Measurements from ENCODE around the gene CACNA2D3. TPM values are rescaled to one million over a fixed set of nuclear protein-coding genes. Genes with fewer than 3 reads are reported as not detected.

The CACNA2D3 gene
- polyA plus RNA-seq, 1 donor (not counting 4 experiments of a cell fraction or from before 2014, with no cell fraction given) = 0.08 TPM

DNA sequence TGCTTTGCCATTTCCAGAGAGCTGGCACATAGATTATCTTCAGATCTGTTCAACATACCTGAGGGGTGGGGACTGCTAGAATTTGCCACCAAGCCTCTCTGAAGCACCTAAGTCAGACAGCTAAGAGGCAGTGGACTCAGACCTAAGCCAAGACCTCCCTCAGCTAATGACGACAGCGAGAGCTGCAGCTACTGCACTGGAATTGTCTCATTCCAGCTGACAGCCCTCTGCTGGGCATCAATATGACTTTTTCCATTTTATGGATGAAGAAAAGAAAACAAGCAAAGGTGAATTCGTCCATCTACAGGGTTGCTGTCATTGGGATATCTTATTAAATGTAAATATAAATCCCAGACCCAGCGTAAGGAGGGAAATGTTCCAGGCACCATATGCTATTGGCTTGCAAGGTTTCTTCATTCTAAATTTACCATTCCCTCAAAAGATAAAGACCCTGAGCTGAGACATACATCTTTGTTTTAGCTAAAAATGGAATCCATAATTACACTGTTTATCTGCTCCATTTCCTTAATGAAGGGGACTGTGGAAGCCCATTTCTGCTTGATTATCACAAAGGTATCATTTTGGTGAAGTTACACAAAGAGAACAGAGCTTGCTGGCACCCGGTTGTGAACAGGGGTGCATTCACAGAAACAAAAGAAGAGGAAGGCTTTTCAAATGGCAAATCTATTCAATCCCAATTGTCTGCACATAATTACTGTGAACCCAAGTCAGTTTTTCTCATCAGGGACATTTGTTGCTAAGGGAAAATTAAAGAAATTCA is 891.0 kb downstream of the CACNA2D3 start:
- Histone ChIP-seq H3K9me3 (ENCODE audit: control insufficient read depth, low read depth, low read length) (no peaks in the 10 kb centered on the region), H3K4me1 (ENCODE audit: control insufficient read depth, extremely low read depth, insufficient read depth, low read length) (no peaks in the 10 kb centered on the region), H3K79me2 (ENCODE audit: control insufficient read depth, insufficient read depth, low read length) (no peaks in the 10 kb centered on the region), H3K4me2 (ENCODE audit: control insufficient read depth, extremely low read depth, insufficient read depth, low read depth, low read length) (no peak overlapping the region), H3K36me3 (ENCODE audit: control insufficient read depth in 2 of 2, extremely low read depth in 1 of 2, insufficient read depth in 2 of 2, low read length in 2 of 2) (no peaks in the 10 kb centered on the region), H3K27me3 (ENCODE audit: control insufficient read depth, extremely low read depth, insufficient read depth, low read length) (no peaks in the 10 kb centered on the region), H4K20me1 (ENCODE audit: control insufficient read depth, extremely low read depth, insufficient read depth, low read length) (no peaks in the 10 kb centered on the region), H3K9ac (ENCODE audit: control insufficient read depth, extremely low read depth, insufficient read depth, low read length) (no peak overlapping the region), H2AFZ (ENCODE audit: control insufficient read depth, low read length) (no peak overlapping the region), H3K27ac (ENCODE audit: control insufficient read depth, insufficient read depth, low read length) (no peak overlapping the region), H3K9me1 (ENCODE audit: control insufficient read depth, extremely low read depth, insufficient read depth, low read length) (no peaks in the 10 kb centered on the region), H3K4me3 (ENCODE audit: control insufficient read depth in 2 of 3, extremely low read depth in 1 of 3, insufficient read depth in 2 of 3, low read depth in 1 of 3, low read length in 3 of 3) (no peak overlapping the region)
- FAIRE-seq = no peak
- TF ChIP-seq, protein P1, sequence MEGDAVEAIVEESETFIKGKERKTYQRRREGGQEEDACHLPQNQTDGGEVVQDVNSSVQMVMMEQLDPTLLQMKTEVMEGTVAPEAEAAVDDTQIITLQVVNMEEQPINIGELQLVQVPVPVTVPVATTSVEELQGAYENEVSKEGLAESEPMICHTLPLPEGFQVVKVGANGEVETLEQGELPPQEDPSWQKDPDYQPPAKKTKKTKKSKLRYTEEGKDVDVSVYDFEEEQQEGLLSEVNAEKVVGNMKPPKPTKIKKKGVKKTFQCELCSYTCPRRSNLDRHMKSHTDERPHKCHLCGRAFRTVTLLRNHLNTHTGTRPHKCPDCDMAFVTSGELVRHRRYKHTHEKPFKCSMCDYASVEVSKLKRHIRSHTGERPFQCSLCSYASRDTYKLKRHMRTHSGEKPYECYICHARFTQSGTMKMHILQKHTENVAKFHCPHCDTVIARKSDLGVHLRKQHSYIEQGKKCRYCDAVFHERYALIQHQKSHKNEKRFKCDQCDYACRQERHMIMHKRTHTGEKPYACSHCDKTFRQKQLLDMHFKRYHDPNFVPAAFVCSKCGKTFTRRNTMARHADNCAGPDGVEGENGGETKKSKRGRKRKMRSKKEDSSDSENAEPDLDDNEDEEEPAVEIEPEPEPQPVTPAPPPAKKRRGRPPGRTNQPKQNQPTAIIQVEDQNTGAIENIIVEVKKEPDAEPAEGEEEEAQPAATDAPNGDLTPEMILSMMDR (optimal IDR thresholded peaks at IDR 0.05 in 1 of 3, IDR thresholded peaks at IDR 0.05 in 1 of 3, conservative IDR thresholded peaks at IDR 0.05 in 1 of 3; ENCODE audit: extremely low read depth in 1 of 3, insufficient read depth in 2 of 3, low read length in 3 of 3) = peak in 1 of 3 experiments; percentile 27
- TF ChIP-seq EZH2 (IDR thresholded peaks at IDR 0.05; ENCODE audit: low read length) = no peak
- dilution Hi-C loops (cut with MboI; ENCODE audit: extremely low pct_ligation_motif_present, low sequenced_read_pairs) = no loop called here
- no peak for DNase-seq (ENCODE audit: low read depth, low spot score)

- DNase-seq (ENCODE audit: low read depth, low spot score) (no peak), FAIRE-seq (no peak)
- Histone ChIP-seq H4K20me1 (ENCODE audit: control insufficient read depth, extremely low read depth, insufficient read depth, low read length) (no peaks in the 10 kb centered on the region), H3K9me1 (ENCODE audit: control insufficient read depth, extremely low read depth, insufficient read depth, low read length) (no peaks in the 10 kb centered on the region), H3K27ac (ENCODE audit: control insufficient read depth, insufficient read depth, low read length) (no peak overlapping the region), H3K9ac (ENCODE audit: control insufficient read depth, extremely low read depth, insufficient read depth, low read length) (no peak overlapping the region), H3K4me3 (ENCODE audit: control insufficient read depth in 2 of 3, extremely low read depth in 1 of 3, insufficient read depth in 2 of 3, low read depth in 1 of 3, low read length in 3 of 3) (no peak overlapping the region), H3K36me3 (ENCODE audit: control insufficient read depth in 2 of 2, extremely low read depth in 1 of 2, insufficient read depth in 2 of 2, low read length in 2 of 2) (no peaks in the 10 kb centered on the region), H3K4me2 (ENCODE audit: control insufficient read depth, extremely low read depth, insufficient read depth, low read depth, low read length) (no peak overlapping the region), H3K27me3 (ENCODE audit: control insufficient read depth, extremely low read depth, insufficient read depth, low read length) (no peaks in the 10 kb centered on the region), H3K4me1 (ENCODE audit: control insufficient read depth, extremely low read depth, insufficient read depth, low read length) (no peaks in the 10 kb centered on the region), H2AFZ (ENCODE audit: control insufficient read depth, low read length) (no peak overlapping the region), H3K79me2 (ENCODE audit: control insufficient read depth, insufficient read depth, low read length) (no peaks in the 10 kb centered on the region), H3K9me3 (ENCODE audit: control insufficient read depth, low read depth, low read length) (no peaks in the 10 kb centered on the region)
- TF ChIP-seq, protein P1 (optimal IDR thresholded peaks at IDR 0.05 in 1 of 3, IDR thresholded peaks at IDR 0.05 in 1 of 3, conservative IDR thresholded peaks at IDR 0.05 in 1 of 3; ENCODE audit: extremely low read depth in 1 of 3, insufficient read depth in 2 of 3, low read length in 3 of 3) = no peak
- TF ChIP-seq EZH2 (IDR thresholded peaks at IDR 0.05; ENCODE audit: low read length) = no peak
- dilution Hi-C loops (cut with MboI; ENCODE audit: extremely low pct_ligation_motif_present, low sequenced_read_pairs) = no loop called here
Measured at GRCh38 chr3:55014081-55014480, 891.7 kb downstream of the CACNA2D3 start.
